OCI-LY1 (cell line): ENCODE measurements around the gene ELMO1.

Source experiments
- EZH2 ChIP-seq: fragments of 200-600 bp; sonication (generic), shearing (Covaris generic); IDR thresholded peaks from 2 replicates; pipeline ENCODE4 v1.8.0; 2017; ENCODE audit warnings: borderline replicate concordance, mixed run types, mild to moderate bottlenecking, antibody characterized with exemption, low read length, moderate library complexity, mixed read lengths
- TF ChIP-seq, protein P1 (sequence below): fragments of 200-600 bp; sonication (generic), shearing (Covaris generic); IDR thresholded peaks from 2 replicates; pipeline ENCODE4 v1.5.1; 2017; ENCODE audit warnings: mild to moderate bottlenecking, antibody characterized with exemption, low read length, moderate library complexity, mixed read lengths

GRCh38 chr7:36852017-36852416 lies 596.6 kb downstream of the ELMO1 start:
- TF ChIP-seq, protein P1, sequence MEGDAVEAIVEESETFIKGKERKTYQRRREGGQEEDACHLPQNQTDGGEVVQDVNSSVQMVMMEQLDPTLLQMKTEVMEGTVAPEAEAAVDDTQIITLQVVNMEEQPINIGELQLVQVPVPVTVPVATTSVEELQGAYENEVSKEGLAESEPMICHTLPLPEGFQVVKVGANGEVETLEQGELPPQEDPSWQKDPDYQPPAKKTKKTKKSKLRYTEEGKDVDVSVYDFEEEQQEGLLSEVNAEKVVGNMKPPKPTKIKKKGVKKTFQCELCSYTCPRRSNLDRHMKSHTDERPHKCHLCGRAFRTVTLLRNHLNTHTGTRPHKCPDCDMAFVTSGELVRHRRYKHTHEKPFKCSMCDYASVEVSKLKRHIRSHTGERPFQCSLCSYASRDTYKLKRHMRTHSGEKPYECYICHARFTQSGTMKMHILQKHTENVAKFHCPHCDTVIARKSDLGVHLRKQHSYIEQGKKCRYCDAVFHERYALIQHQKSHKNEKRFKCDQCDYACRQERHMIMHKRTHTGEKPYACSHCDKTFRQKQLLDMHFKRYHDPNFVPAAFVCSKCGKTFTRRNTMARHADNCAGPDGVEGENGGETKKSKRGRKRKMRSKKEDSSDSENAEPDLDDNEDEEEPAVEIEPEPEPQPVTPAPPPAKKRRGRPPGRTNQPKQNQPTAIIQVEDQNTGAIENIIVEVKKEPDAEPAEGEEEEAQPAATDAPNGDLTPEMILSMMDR: no peak
- no peak for TF ChIP-seq EZH2
